ENCODE measurements around the gene DNER.

- TF ChIP-seq CTCF (IDR thresholded peaks at IDR 0.05) (no peak), TEAD1 (CRISPR knock-in tag; IDR thresholded peaks at IDR 0.05) (no peak), SP1 (CRISPR knock-in tag; conservative IDR thresholded peaks at IDR 0.05) (no peak), JUN (CRISPR knock-in tag; IDR thresholded peaks at IDR 0.05) (no peak), ZNF121 (CRISPR knock-in tag; IDR thresholded peaks at IDR 0.05) (no peak), USF2 (CRISPR knock-in tag; IDR thresholded peaks at IDR 0.05) (no peak), PREB (CRISPR knock-in tag; IDR thresholded peaks at IDR 0.05; ENCODE audit: borderline replicate concordance) (no peak), NFE2L1 (CRISPR knock-in tag; IDR thresholded peaks at IDR 0.05) (no peak), NR2C2 (CRISPR knock-in tag; IDR thresholded peaks at IDR 0.05) (no peak), ATF2 (CRISPR knock-in tag; IDR thresholded peaks at IDR 0.05; ENCODE audit: borderline replicate concordance, low read depth) (no peak), E2F5 (CRISPR knock-in tag; IDR thresholded peaks at IDR 0.05) (no peak), MAX (CRISPR knock-in tag; IDR thresholded peaks at IDR 0.05) (no peak)
Observed at GRCh38 chr2:229314117-229314516, 400.2 kb downstream of the DNER start.

Data from WTC11 (cell line).